Ascending aorta (tissue), 2 donors: ENCODE results near the gene SELENOW. TPM values are rescaled to one million over a fixed set of nuclear protein-coding genes. Genes with fewer than 3 reads are reported as not detected.

Experiments used
- DNase-seq, 2 donors: peaks; one replicate each; pipeline ENCODE4 v3.0.0-alpha.2; 2019; ENCODE audit warnings: low spot score in 2 of 2
- H3K27ac ChIP-seq, 2 donors: fragments of 200-600 bp; sonication (generic); one replicate each; pipeline ENCODE4 v1.5.1; 2016 to 2017; ENCODE audit warnings: mild to moderate bottlenecking in 1 of 2
- H3K27me3 ChIP-seq: fragments of 200-600 bp; sonication (generic); one replicate; pipeline ENCODE4 v1.5.1; 2017
- H3K36me3 ChIP-seq, 2 donors: fragments of 200-600 bp; sonication (generic); one replicate each; pipeline ENCODE4 v1.5.1; 2016
- H3K4me1 ChIP-seq, 2 donors: fragments of 200-600 bp; sonication (generic); one replicate each; pipeline ENCODE4 v1.5.1; 2016 to 2017; ENCODE audit warnings: mild to moderate bottlenecking in 1 of 2
- H3K4me3 ChIP-seq, 2 donors: fragments of 200-600 bp; sonication (generic); one replicate each; pipeline ENCODE4 v1.5.1; 2016 to 2017; ENCODE audit warnings: mild to moderate bottlenecking in 1 of 2
- H3K9me3 ChIP-seq, 2 donors: fragments of 200-600 bp; sonication (generic); one replicate each; pipeline ENCODE4 v1.5.1; 2016
- CTCF ChIP-seq, 3 experiments: fragments of 200-600 bp in 2 of 3; fragments of 450-650 bp in 1 of 3; sonication (generic) in 2 of 3; IDR thresholded peaks; one replicate each; pipeline ENCODE4 v1.5.1; 2016 to 2019; ENCODE audit warnings: antibody characterized with exemption in 3 of 3, mild to moderate bottlenecking in 1 of 3, moderate library complexity in 1 of 3
- intact Hi-C: fragments of 100-400 bp; cut with DNase I; formaldehyde crosslinking; loops from one replicate; pipeline ENCODE4 v1.15.1; 2023
- total RNA-seq: library from RNA; depleted of rRNA; stranded (reverse); fragments of >200 nt; gene quantifications from one replicate; pipeline ENCODE4 v1.1.0, GENCODE V29; 2016

SELENOW gene
- total RNA-seq: 771 TPM

GRCh38 chr19:47778049-47778953, at the start of gene SELENOW:
Gene SELENOW, plus strand, starts transcription at chr19:47778703. Its CDS starts 83 bp downstream, at chr19:47778786.
- H3K36me3 ChIP-seq: peaks cover 19 to 25% of the 10 kb centered on the region in 2 donors
- intact Hi-C loops: loop anchor here (2.0 kb wide), 1 partner anchor 34 kb away; the partner anchor contains the start of gene NOP53
- no peak for TF ChIP-seq CTCF (IDR thresholded peaks at IDR 0.05)

GRCh38 chr19:47729468-47729798, 49.1 kb upstream of the SELENOW start:
- no peaks in the 10 kb centered on the region for H3K9me3 ChIP-seq
- DNase-seq: peak; percentile 56 to 93
- no peak for TF ChIP-seq CTCF (IDR thresholded peaks at IDR 0.05)
- intact Hi-C loops: loop anchor here (1.0 kb wide), 2 partner anchors 14 to 16 kb away; partner anchors contain the start of gene EHD2
- H3K36me3 ChIP-seq: peaks cover 33 to 59% of the 10 kb centered on the region in 2 donors
- H3K27me3 ChIP-seq: no peaks in the 10 kb centered on the region
- H3K27ac ChIP-seq: peak overlapping the region; percentile 89 to 95
- H3K4me3 ChIP-seq: peak overlapping the region; percentile 43 to 54
- H3K4me1 ChIP-seq: peaks cover 6 to 26% of the 10 kb centered on the region in 2 donors

More at GRCh38 chr19:47778049-47778953, at the start of gene SELENOW:
- H3K9me3 ChIP-seq: no peaks in the 10 kb centered on the region
- DNase-seq: peak in 1 of 2 donors; percentile 76
- peaks cover 18 to 30% of the 10 kb centered on the region in 2 donors for H3K4me1 ChIP-seq
- peak within 1 kb of the TSS; percentile 81 to 94 for H3K4me3 ChIP-seq
- H3K27ac ChIP-seq: peak within 1 kb of the TSS; percentile 97 to 98
- no peaks in the 10 kb centered on the region for H3K27me3 ChIP-seq

GRCh38 chr19:47729799-47730520, 48.5 kb upstream of the SELENOW start:
- Histone ChIP-seq H3K4me3 (peak overlapping the region; percentile 43 to 54), H3K27me3 (no peaks in the 10 kb centered on the region), H3K9me3 (no peaks in the 10 kb centered on the region), H3K36me3 (peaks cover 36 to 60% of the 10 kb centered on the region in 2 donors), H3K27ac (peak overlapping the region; percentile 89 to 95), H3K4me1 (peaks cover 6 to 26% of the 10 kb centered on the region in 2 donors)
- TF ChIP-seq CTCF (IDR thresholded peaks at IDR 0.05): no peak
- DNase-seq: peak in 1 of 2 donors; percentile 87
- intact Hi-C loops: loop anchor here (1.0 kb wide), 2 partner anchors 13 to 17 kb away; partner anchors contain the start of gene EHD2

GRCh38 chr19:47730521-47730889, 48.0 kb upstream of the SELENOW start:
- Histone ChIP-seq H3K27ac (peak overlapping the region; percentile 89 to 95), H3K4me3 (peak overlapping the region; percentile 43 to 54), H3K27me3 (no peaks in the 10 kb centered on the region), H3K9me3 (no peaks in the 10 kb centered on the region), H3K4me1 (peaks cover 6 to 26% of the 10 kb centered on the region in 2 donors), H3K36me3 (peaks cover 38 to 65% of the 10 kb centered on the region in 2 donors)
- no peak for DNase-seq
- TF ChIP-seq CTCF (IDR thresholded peaks at IDR 0.05): no peak
- intact Hi-C loops: no loop called here

- Histone ChIP-seq H3K36me3 (peaks cover 36 to 65% of the 10 kb centered on the region in 2 donors), H3K27me3 (no peaks in the 10 kb centered on the region), H3K27ac (peak overlapping the region; percentile 89 to 95), H3K4me1 (peaks cover 6 to 26% of the 10 kb centered on the region in 2 donors), H3K4me3 (no peak overlapping the region), H3K9me3 (no peaks in the 10 kb centered on the region)
- TF ChIP-seq CTCF (IDR thresholded peaks at IDR 0.05): no peak
- intact Hi-C loops: no loop called here
- no peak for DNase-seq
Observed at GRCh38 chr19:47730910-47731309, 47.6 kb upstream of the SELENOW start.
